Stimulated activated CD8-positive, alpha-beta memory T cell treated with anti-CD3 and anti-CD28 coated beads, Interleukin-4, amount 100 ng/mL, for 4 hours (primary cell): ENCODE measurements around the gene NRF1.
"Not testable (repeated sequence)": the region's sequence is repeated elsewhere in the genome, so short reads cannot be mapped to it uniquely, and the experiment has no call there.

Experiments
- DNase-seq, 2 donors: peaks; one replicate each; pipeline ENCODE4 v3.0.0-alpha.2; 2020; ENCODE audit warnings: low read depth in 2 of 2, low spot score in 1 of 2

The NRF1 gene

GRCh38 chr7:129611246-129612111 lies at the start of gene NRF1:
Gene NRF1 (plus strand): TSS chr7:129611720. CDS start chr7:129657352, 45,632 bp downstream.
- peak; percentile 76 to 83 for DNase-seq

- not testable (repeated sequence) for DNase-seq
These were observed 45.2 kb upstream of the NRF1 start for GRCh38 chr7:129566323-129566722.

- DNase-seq: no peak
These were observed 44.1 kb upstream of the NRF1 start for GRCh38 chr7:129567377-129567776.

GRCh38 chr7:129568240-129568639 lies 43.3 kb upstream of the NRF1 start:
- no peak for DNase-seq

GRCh38 chr7:129569326-129569725 lies 42.2 kb upstream of the NRF1 start:
- DNase-seq: no peak

- no peak for DNase-seq
These were observed 41.7 kb upstream of the NRF1 start for GRCh38 chr7:129569811-129570215.

- DNase-seq: no peak
These were observed 40.3 kb upstream of the NRF1 start for GRCh38 chr7:129571201-129571600.

- no peak for DNase-seq
These were observed 39.3 kb upstream of the NRF1 start for GRCh38 chr7:129572205-129572604.

- no peak for DNase-seq
These were observed 37.0 kb upstream of the NRF1 start for GRCh38 chr7:129574487-129574886.

GRCh38 chr7:129575699-129576098 lies 35.8 kb upstream of the NRF1 start:
- no peak for DNase-seq

- no peak for DNase-seq
These were observed 35.4 kb upstream of the NRF1 start for GRCh38 chr7:129576138-129576537.

GRCh38 chr7:129578829-129579228 lies 32.7 kb upstream of the NRF1 start:
- no peak for DNase-seq

- DNase-seq: not testable (repeated sequence)
These were observed 25.3 kb upstream of the NRF1 start for GRCh38 chr7:129586179-129586578.

- no peak for DNase-seq
These were observed 23.3 kb upstream of the NRF1 start for GRCh38 chr7:129588268-129588667.

- no peak for DNase-seq
These were observed 19.7 kb upstream of the NRF1 start for GRCh38 chr7:129591868-129592267.

GRCh38 chr7:129596386-129596785 lies 15.1 kb upstream of the NRF1 start:
- DNase-seq: not testable (repeated sequence)

GRCh38 chr7:129597672-129598071 lies 13.8 kb upstream of the NRF1 start:
- no peak for DNase-seq

GRCh38 chr7:129599174-129599573 lies 12.3 kb upstream of the NRF1 start:
- DNase-seq: no peak

GRCh38 chr7:129603594-129603993 lies 7.9 kb upstream of the NRF1 start:
- not testable (repeated sequence) for DNase-seq

- DNase-seq: not testable (repeated sequence)
These were observed 7.5 kb upstream of the NRF1 start for GRCh38 chr7:129604021-129604420.

GRCh38 chr7:129604713-129605437 lies 6.6 kb upstream of the NRF1 start:
- DNase-seq: no peak

GRCh38 chr7:129605960-129606614 lies 5.4 kb upstream of the NRF1 start:
- DNase-seq: no peak
